Measurements from ENCODE around the gene ITGB2.

Gene ITGB2

DNA sequence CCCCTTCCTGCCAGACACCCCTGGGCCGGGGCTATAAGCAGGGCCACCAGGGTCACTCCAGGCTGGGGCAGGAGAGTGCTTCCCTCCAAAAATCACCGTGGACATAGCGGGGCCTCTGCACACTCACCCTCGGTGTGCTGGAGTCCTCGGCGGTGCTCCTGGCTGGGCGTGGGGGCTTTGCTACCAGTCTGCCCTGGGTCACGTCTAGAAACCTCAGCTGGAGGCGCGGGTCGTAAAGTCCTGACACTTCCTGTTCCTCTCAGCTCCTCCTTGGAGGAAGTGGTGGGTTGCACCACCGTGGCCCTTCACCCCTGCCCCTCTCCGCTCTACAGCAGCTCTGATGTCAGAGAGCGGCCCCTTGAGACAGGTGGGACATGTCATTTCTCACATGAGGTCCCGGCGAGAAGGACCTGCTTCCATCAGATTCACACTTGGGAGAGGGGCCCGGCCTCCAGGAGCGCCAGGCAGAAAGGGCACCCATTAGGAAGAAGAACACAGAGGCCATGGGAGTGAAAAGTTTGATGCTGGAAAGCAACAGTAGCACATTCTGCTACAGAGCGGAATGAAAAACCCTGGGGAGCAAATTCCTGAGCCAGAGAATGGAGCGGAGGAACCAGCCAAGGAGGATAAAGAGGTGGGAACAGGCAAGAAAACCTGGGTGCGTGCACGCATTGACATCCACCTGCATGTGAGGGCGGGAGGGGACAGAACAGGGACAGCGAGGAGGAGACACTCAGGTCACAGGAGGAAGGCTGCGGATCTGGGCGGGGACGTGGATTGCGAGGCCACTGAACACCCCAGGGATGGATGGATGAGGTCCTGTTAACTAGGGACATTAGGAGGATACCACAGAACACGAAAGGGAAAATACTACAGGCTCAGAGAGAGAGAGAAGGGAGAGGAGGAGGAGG is at the start of gene ITGB2:
Gene ITGB2, minus strand, starts transcription at position 206 of the 911 bp plus-strand sequence. CDS start 10,117 bp downstream, outside the sequence.
- Histone ChIP-seq H3K27me3 (ENCODE audit: low read depth) (peaks cover 54% of the 10 kb centered on the region), H3K4me3 (no peak within 1 kb of the TSS), H3K36me3 (replicated peaks) (no peaks in the 10 kb centered on the region), H3K4me1 (no peaks in the 10 kb centered on the region), H3K9me3 (no peaks in the 10 kb centered on the region)
- in situ Hi-C loops (cut with MboI; ENCODE audit: low sequenced_read_pairs) = no loop called here
- no peak for DNase-seq (ENCODE audit: low spot score in 2 of 2)

- DNase-seq (ENCODE audit: low spot score in 2 of 2) = no peak
- no peaks in the 10 kb centered on the region for H3K9me3 ChIP-seq
- H3K36me3 ChIP-seq (replicated peaks) = peaks cover 34% of the 10 kb centered on the region
- H3K4me1 ChIP-seq = no peaks in the 10 kb centered on the region
- in situ Hi-C loops (cut with MboI; ENCODE audit: low sequenced_read_pairs) = no loop called here
- H3K4me3 ChIP-seq = no peak overlapping the region
- no peaks in the 10 kb centered on the region for H3K27me3 ChIP-seq (ENCODE audit: low read depth)
Observed at GRCh38 chr21:44969931-44970755, 49.4 kb upstream of the ITGB2 start.

GRCh38 chr21:44969066-44969670 is 48.5 kb upstream of the ITGB2 start:
- H3K27me3 ChIP-seq (ENCODE audit: low read depth) = no peaks in the 10 kb centered on the region
- H3K4me1 ChIP-seq = no peaks in the 10 kb centered on the region
- H3K36me3 ChIP-seq (replicated peaks) = peaks cover 32% of the 10 kb centered on the region
- H3K9me3 ChIP-seq = no peaks in the 10 kb centered on the region
- no peak overlapping the region for H3K4me3 ChIP-seq
- in situ Hi-C loops (cut with MboI; ENCODE audit: low sequenced_read_pairs) = no loop called here
- DNase-seq (ENCODE audit: low spot score in 2 of 2) = no peak

DNA sequence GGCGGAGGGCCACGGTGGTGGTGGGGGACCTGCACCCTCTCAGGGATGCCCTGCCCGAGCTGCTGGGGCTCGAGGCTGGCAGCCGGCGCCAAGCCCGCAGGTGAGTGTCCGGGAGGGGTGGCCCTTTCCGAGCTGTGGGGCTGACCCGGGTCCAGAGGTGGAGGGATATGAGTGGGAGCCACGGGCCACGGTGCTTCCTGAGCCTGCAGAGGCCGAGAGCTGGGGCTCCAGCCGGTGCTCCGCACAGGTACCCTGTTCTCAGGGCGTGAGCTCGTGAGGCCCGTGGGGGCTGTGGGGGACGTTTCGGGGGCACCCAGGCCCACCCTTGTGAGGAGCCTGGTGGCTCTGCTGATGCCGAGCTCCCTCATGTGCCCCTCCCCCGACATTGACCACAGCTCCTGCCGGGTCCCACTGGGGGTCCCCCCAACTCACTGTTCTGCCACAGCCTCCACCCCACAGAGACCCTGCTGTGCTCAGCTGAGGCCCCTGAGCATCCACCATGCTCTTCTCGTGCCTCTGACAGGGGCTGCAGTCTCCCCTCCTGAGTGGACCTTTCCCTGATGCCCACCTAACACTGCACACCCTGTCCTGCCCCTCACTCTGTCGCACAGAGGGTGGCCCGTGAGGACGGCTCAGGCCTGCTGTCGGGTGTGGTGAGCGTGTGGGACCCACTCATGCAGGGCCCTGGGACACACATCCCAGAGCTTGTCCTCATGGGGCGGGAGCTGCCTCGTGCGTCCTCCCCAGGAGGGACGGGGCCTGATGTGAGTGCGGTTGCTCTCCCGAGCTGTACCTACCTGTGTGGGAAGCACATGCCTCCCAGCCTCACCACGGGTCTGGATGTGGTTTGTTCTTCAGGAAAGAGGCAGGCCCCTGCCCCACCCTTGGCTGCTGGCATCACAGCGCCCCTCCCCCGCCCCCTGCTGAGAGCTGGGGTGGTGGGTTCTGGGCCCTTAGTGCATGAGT is 46.7 kb upstream of the ITGB2 start:
- Histone ChIP-seq H3K9me3 (no peaks in the 10 kb centered on the region), H3K27me3 (ENCODE audit: low read depth) (no peaks in the 10 kb centered on the region), H3K4me3 (no peak overlapping the region), H3K4me1 (no peaks in the 10 kb centered on the region), H3K36me3 (replicated peaks) (peaks cover 33% of the 10 kb centered on the region)
- no peak for DNase-seq (ENCODE audit: low spot score in 2 of 2)
- in situ Hi-C loops (cut with MboI; ENCODE audit: low sequenced_read_pairs) = no loop called here

DNA sequence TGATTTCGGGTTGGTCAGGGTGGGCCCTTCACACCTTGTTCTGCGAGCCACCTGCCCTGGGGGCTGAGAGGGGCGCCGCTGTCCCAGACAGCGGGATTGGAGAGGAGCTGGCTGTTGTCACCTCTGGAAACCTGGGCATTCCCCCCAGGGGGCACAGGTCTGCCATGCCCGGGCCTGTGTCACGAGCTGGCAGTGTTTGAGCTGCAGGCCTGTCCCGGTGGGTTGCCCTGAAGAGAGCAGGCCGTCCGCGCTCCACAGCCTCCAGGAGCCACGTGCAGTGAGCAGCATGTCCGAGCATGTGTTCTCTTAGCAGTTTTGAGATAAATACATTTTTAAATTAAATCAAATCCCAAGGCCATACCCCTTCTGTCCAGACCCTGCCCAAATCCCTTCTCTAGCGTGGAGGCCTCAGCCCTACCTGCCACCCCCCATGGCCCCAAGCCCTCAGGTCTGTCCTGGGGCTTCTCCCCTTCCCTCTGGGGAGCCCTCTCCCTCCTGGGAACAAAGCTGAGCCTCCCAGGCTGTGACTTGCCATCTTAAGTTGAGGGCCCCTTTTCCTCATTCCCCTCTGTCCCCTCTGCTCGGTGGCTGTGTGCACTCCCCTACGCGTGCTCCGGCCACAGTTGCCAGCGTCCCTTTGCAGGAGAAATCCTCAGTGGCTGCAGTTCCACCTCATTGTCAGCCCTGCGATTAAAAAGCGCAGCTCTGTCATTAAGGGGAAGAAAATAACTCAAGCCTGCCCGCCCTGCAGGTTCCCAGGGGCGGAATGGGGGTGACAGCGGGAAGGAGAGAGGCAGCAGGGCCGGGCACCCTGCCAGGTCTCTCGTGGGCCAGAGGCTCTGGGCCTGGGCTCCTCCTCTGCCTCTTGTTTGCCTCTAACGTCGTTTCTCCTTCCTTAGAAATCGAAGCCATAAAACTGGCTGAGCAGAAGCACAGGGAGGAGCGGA is 45.7 kb upstream of the ITGB2 start:
- Histone ChIP-seq H3K36me3 (replicated peaks) (peaks cover 40% of the 10 kb centered on the region), H3K9me3 (no peaks in the 10 kb centered on the region), H3K4me1 (no peaks in the 10 kb centered on the region), H3K4me3 (no peak overlapping the region), H3K27me3 (ENCODE audit: low read depth) (no peaks in the 10 kb centered on the region)
- DNase-seq (ENCODE audit: low spot score in 2 of 2) = no peak
- in situ Hi-C loops (cut with MboI; ENCODE audit: low sequenced_read_pairs) = no loop called here

GRCh38 chr21:44965251-44966022 is 44.7 kb upstream of the ITGB2 start:
- no peak overlapping the region for H3K4me3 ChIP-seq
- no peaks in the 10 kb centered on the region for H3K9me3 ChIP-seq
- no peaks in the 10 kb centered on the region for H3K4me1 ChIP-seq
- in situ Hi-C loops (cut with MboI; ENCODE audit: low sequenced_read_pairs) = no loop called here
- H3K36me3 ChIP-seq (replicated peaks) = peaks cover 48% of the 10 kb centered on the region
- H3K27me3 ChIP-seq (ENCODE audit: low read depth) = no peaks in the 10 kb centered on the region
- DNase-seq (ENCODE audit: low spot score in 2 of 2) = no peak

- H3K9me3 ChIP-seq = no peaks in the 10 kb centered on the region
- in situ Hi-C loops (cut with MboI; ENCODE audit: low sequenced_read_pairs) = no loop called here
- no peaks in the 10 kb centered on the region for H3K27me3 ChIP-seq (ENCODE audit: low read depth)
- H3K4me3 ChIP-seq = no peak overlapping the region
- H3K4me1 ChIP-seq = no peaks in the 10 kb centered on the region
- DNase-seq (ENCODE audit: low spot score in 2 of 2) = no peak
- peaks cover 45% of the 10 kb centered on the region for H3K36me3 ChIP-seq (replicated peaks)
Observed at GRCh38 chr21:44964381-44964780, 43.7 kb upstream of the ITGB2 start.

GRCh38 chr21:44962403-44962966 is 41.8 kb upstream of the ITGB2 start:
- in situ Hi-C loops (cut with MboI; ENCODE audit: low sequenced_read_pairs) = no loop called here
- no peak for DNase-seq (ENCODE audit: low spot score in 2 of 2)
- no peaks in the 10 kb centered on the region for H3K27me3 ChIP-seq (ENCODE audit: low read depth)
- no peak overlapping the region for H3K4me3 ChIP-seq
- no peaks in the 10 kb centered on the region for H3K9me3 ChIP-seq
- peaks cover 39% of the 10 kb centered on the region for H3K36me3 ChIP-seq (replicated peaks)
- H3K4me1 ChIP-seq = no peaks in the 10 kb centered on the region

GRCh38 chr21:44960141-44961092 is 39.7 kb upstream of the ITGB2 start:
- Histone ChIP-seq H3K27me3 (ENCODE audit: low read depth) (no peaks in the 10 kb centered on the region), H3K36me3 (replicated peaks) (peaks cover 48% of the 10 kb centered on the region), H3K4me1 (no peaks in the 10 kb centered on the region), H3K9me3 (no peaks in the 10 kb centered on the region), H3K4me3 (no peak overlapping the region)
- DNase-seq (ENCODE audit: low spot score in 2 of 2) = no peak
- in situ Hi-C loops (cut with MboI; ENCODE audit: low sequenced_read_pairs) = no loop called here

DNA sequence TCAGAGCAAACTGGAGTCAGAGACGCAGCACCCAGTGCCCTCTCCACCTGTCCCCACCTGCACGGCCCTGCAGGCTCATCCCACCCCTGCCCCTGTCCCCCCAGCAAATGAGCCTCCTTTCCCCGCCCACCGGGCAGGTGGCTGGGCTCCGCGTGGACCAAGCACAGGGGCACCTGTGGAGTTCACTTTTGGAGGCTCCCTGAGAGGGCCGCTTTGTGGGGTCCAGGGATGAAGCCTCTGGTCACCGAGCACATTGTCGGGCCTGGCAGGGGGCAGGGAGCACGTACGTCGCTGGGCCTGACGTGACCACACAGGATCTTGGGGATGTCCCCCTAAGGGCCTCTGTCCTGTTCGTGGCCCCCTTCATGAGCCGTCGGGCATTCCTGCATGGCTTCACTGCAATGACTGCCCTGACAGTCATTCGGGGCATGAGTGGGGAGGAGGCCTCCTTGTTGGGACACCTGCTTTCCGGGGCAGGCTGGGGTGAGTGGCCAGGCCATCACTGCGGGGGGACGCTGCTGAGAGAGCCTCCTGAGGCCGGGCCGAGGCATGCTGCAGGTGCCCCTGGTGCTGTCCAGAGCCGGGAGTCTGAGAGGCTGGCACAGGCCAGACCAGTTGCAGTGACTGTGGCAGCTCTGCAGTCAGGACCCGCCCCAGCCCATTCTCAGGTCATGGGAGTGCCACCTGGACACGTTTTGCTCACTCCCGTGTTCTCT is 38.8 kb upstream of the ITGB2 start:
- peaks cover 46% of the 10 kb centered on the region for H3K36me3 ChIP-seq (replicated peaks)
- no peaks in the 10 kb centered on the region for H3K4me1 ChIP-seq
- no peak for DNase-seq (ENCODE audit: low spot score in 2 of 2)
- in situ Hi-C loops (cut with MboI; ENCODE audit: low sequenced_read_pairs) = no loop called here
- H3K27me3 ChIP-seq (ENCODE audit: low read depth) = no peaks in the 10 kb centered on the region
- no peak overlapping the region for H3K4me3 ChIP-seq
- no peaks in the 10 kb centered on the region for H3K9me3 ChIP-seq
